Omental fat pad (tissue), 4 donors: ENCODE data around the gene ST3GAL6. TPM values are rescaled to one million over a fixed set of nuclear protein-coding genes. Genes with fewer than 3 reads are reported as not detected.

Source experiments
- ATAC-seq: fragments of 150-250 bp; one replicate; pipeline ENCODE4 v1.9.1; 2016; ENCODE audit warnings: mild to moderate bottlenecking, moderate library complexity; ENCODE audit not compliant: low FRiP score
- DNase-seq: peaks from one replicate; pipeline ENCODE4 v3.0.0-alpha.2; 2019; ENCODE audit warnings: low spot score
- CTCF ChIP-seq, 3 donors: fragments of 450-650 bp; IDR thresholded peaks; one replicate each; pipeline ENCODE4 v1.5.1; 2016 to 2017; ENCODE audit warnings: antibody characterized with exemption in 3 of 3, mild to moderate bottlenecking in 3 of 3, moderate library complexity in 2 of 3
- total RNA-seq, 4 donors: library from RNA; depleted of rRNA; stranded (reverse); fragments of >200 nt; gene quantifications; one replicate each; pipeline ENCODE4 v1.1.0, GENCODE V29; 2016

ST3GAL6 gene
- total RNA-seq, 4 donors from 2014 or later: 8.5 to 19.4 (median 16.0) TPM

GRCh38 chr3:98745718-98746117 is 17.4 kb upstream of the ST3GAL6 start:
- no peak for ATAC-seq
- TF ChIP-seq CTCF (IDR thresholded peaks at IDR 0.05): no peak

GRCh38 chr3:98746122-98746521 is 17.0 kb upstream of the ST3GAL6 start:
- DNase-seq: no peak
- TF ChIP-seq CTCF (IDR thresholded peaks at IDR 0.05): no peak
- ATAC-seq: no peak

More at GRCh38 chr3:98745718-98746117, 17.4 kb upstream of the ST3GAL6 start:
- DNase-seq: no peak

GRCh38 chr3:98746882-98747281 is 16.3 kb upstream of the ST3GAL6 start:
- TF ChIP-seq CTCF (IDR thresholded peaks at IDR 0.05): no peak
- DNase-seq (no peak), ATAC-seq (no peak)

- DNase-seq (no peak), ATAC-seq (no peak)
- TF ChIP-seq CTCF (IDR thresholded peaks at IDR 0.05): no peak
Measured at GRCh38 chr3:98750276-98750919, 12.7 kb upstream of the ST3GAL6 start.

- no peak for TF ChIP-seq CTCF (IDR thresholded peaks at IDR 0.05)
- no peak for ATAC-seq
- no peak for DNase-seq
Measured at GRCh38 chr3:98754483-98754882, 8.7 kb upstream of the ST3GAL6 start.

- ATAC-seq (no peak), DNase-seq (no peak)
- TF ChIP-seq CTCF (IDR thresholded peaks at IDR 0.05): no peak
Measured at GRCh38 chr3:98755601-98756000, 7.5 kb upstream of the ST3GAL6 start.

- ATAC-seq (no peak), DNase-seq (no peak)
- TF ChIP-seq CTCF (IDR thresholded peaks at IDR 0.05): no peak
Measured at GRCh38 chr3:98759629-98760028, 3.5 kb upstream of the ST3GAL6 start.
